H9 (cell line): ENCODE measurements around the gene OLIG1. TPM values are rescaled to one million over a fixed set of nuclear protein-coding genes. Genes with fewer than 3 reads are reported as not detected.

Experiments used
- DNase-seq: peaks from one replicate; pipeline ENCODE4 v3.0.0-alpha.2; 2017
- H2AFZ ChIP-seq: one replicate; pipeline ENCODE4 v1.6.1; 2013; ENCODE audit warnings: mild to moderate bottlenecking, low read length, control low read depth, moderate library complexity
- H2AK5ac ChIP-seq: 2 replicates; pipeline ENCODE4 v1.6.1; 2013; ENCODE audit warnings: low read length, control low read depth, mixed read lengths; ENCODE audit not compliant: insufficient read length
- H2BK120ac ChIP-seq: one replicate; pipeline ENCODE4 v1.6.1; 2013; ENCODE audit warnings: low read depth, mild to moderate bottlenecking, low read length, control low read depth, inconsistent platforms; ENCODE audit not compliant: poor library complexity, severe bottlenecking
- H2BK12ac ChIP-seq: 2 replicates; pipeline ENCODE4 v1.6.1; 2013; ENCODE audit warnings: low read length, control low read depth, mixed read lengths, low read depth; ENCODE audit not compliant: insufficient read length
- H2BK15ac ChIP-seq: 2 replicates; pipeline ENCODE4 v1.6.1; 2013; ENCODE audit warnings: low read depth, low read length, control low read depth
- H2BK20ac ChIP-seq: one replicate; pipeline ENCODE4 v1.6.1; 2013; ENCODE audit warnings: low read depth, mild to moderate bottlenecking, low read length, control low read depth, inconsistent platforms; ENCODE audit not compliant: poor library complexity, severe bottlenecking
- H2BK5ac ChIP-seq: 2 replicates; pipeline ENCODE4 v1.6.1; 2013; ENCODE audit warnings: low read length, control low read depth, mixed read lengths; ENCODE audit not compliant: insufficient read length
- H3K14ac ChIP-seq: 2 replicates; pipeline ENCODE4 v1.6.1; 2013; ENCODE audit warnings: low read length, control low read depth; ENCODE audit not compliant: insufficient read depth
- H3K18ac ChIP-seq: 2 replicates; pipeline ENCODE4 v1.6.1; 2013; ENCODE audit warnings: low read depth, mild to moderate bottlenecking, mixed read lengths, low read length, control low read depth; ENCODE audit not compliant: insufficient read length
- H3K23ac ChIP-seq: 2 replicates; pipeline ENCODE4 v1.6.1; 2013; ENCODE audit warnings: low read length, control low read depth, mixed read lengths, low read depth; ENCODE audit not compliant: insufficient read length
- H3K23me2 ChIP-seq: 2 replicates; pipeline ENCODE4 v1.6.1; 2013; ENCODE audit warnings: low read depth, mild to moderate bottlenecking, mixed read lengths, low read length, control low read depth; ENCODE audit not compliant: insufficient read length, poor library complexity, severe bottlenecking
- H3K27ac ChIP-seq: 2 replicates; pipeline ENCODE4 v1.5.1; 2013; ENCODE audit warnings: low read length, control low read depth, mixed read lengths, low read depth; ENCODE audit not compliant: insufficient read length
- H3K27me3 ChIP-seq: 2 replicates; pipeline ENCODE4 v1.6.1; 2013; ENCODE audit warnings: low read length, control low read depth, inconsistent platforms; ENCODE audit not compliant: insufficient read depth
- H3K4ac ChIP-seq: 2 replicates; pipeline ENCODE4 v1.6.1; 2013; ENCODE audit warnings: low read depth, mild to moderate bottlenecking, control low read depth, inconsistent platforms, low read length, moderate library complexity
- H3K4me1 ChIP-seq: 2 replicates; pipeline ENCODE4 v1.6.1; 2013; ENCODE audit warnings: low read length, control low read depth, inconsistent platforms; ENCODE audit not compliant: insufficient read depth
- H3K4me2 ChIP-seq: 2 replicates; pipeline ENCODE4 v1.6.1; 2013; ENCODE audit warnings: low read length, control low read depth, mixed read lengths; ENCODE audit not compliant: insufficient read length, insufficient read depth
- H3K56ac ChIP-seq: 2 replicates; pipeline ENCODE4 v1.6.1; 2013; ENCODE audit warnings: low read depth, mild to moderate bottlenecking, mixed read lengths, low read length, control low read depth; ENCODE audit not compliant: insufficient read length
- H3K79me1 ChIP-seq: 2 replicates; pipeline ENCODE4 v1.6.1; 2013; ENCODE audit warnings: low read depth, mild to moderate bottlenecking, moderate library complexity, low read length, control low read depth, inconsistent platforms; ENCODE audit not compliant: insufficient read depth, poor library complexity, severe bottlenecking
- H3K79me2 ChIP-seq: 2 replicates; pipeline ENCODE4 v1.6.1; 2013; ENCODE audit warnings: low read length, control low read depth, inconsistent platforms; ENCODE audit not compliant: insufficient read depth
- H3K9ac ChIP-seq: 2 replicates; pipeline ENCODE4 v1.6.1; 2013; ENCODE audit warnings: low read length, control low read depth, mixed read lengths; ENCODE audit not compliant: insufficient read length; ENCODE audit errors: extremely low read depth
- H3K9me3 ChIP-seq: one replicate; pipeline ENCODE4 v1.6.1; 2013; ENCODE audit warnings: low read depth, low read length, inconsistent platforms; ENCODE audit not compliant: control insufficient read depth
- H3T11ph ChIP-seq: one replicate; pipeline ENCODE4 v1.6.1; 2013; ENCODE audit warnings: mild to moderate bottlenecking, low read length, control low read depth, inconsistent platforms
- H4K20me1 ChIP-seq: one replicate; pipeline ENCODE4 v1.6.1; 2013; ENCODE audit not compliant: control insufficient read depth, insufficient read length, insufficient read depth
- H4K5ac ChIP-seq: 2 replicates; pipeline ENCODE4 v1.6.1; 2013; ENCODE audit warnings: low read depth, mild to moderate bottlenecking, mixed read lengths, low read length, control low read depth; ENCODE audit not compliant: insufficient read length
- H4K8ac ChIP-seq: replicated peaks from 2 replicates; pipeline ENCODE4 v1.6.1; 2013; ENCODE audit warnings: low read length, control low read depth, mixed read lengths, low read depth; ENCODE audit not compliant: insufficient read length
- H4K91ac ChIP-seq: 2 replicates; pipeline ENCODE4 v1.6.1; 2013; ENCODE audit warnings: low read depth, mild to moderate bottlenecking, moderate library complexity, mixed read lengths, low read length, control low read depth; ENCODE audit not compliant: insufficient read length
- H3K27ac Mint-ChIP-seq, 3 experiments: 2 replicates in 2 of 3; 3 replicates in 1 of 3; pipeline ENCODE4 v1.8.0; 2020 to 2021; ENCODE audit warnings: mixed read lengths in 3 of 3, mild to moderate bottlenecking in 1 of 3, moderate library complexity in 1 of 3
- H3K27me3 Mint-ChIP-seq: 2 replicates; pipeline ENCODE4 v1.8.0; 2021; ENCODE audit warnings: low read depth, mild to moderate bottlenecking, moderate library complexity, mixed read lengths
- H3K36me3 Mint-ChIP-seq, 3 experiments: 2 replicates in 2 of 3; 3 replicates in 1 of 3; pipeline ENCODE4 v1.8.0; 2020 to 2021; ENCODE audit warnings: low read depth in 3 of 3, mixed read lengths in 3 of 3; ENCODE audit not compliant: insufficient read depth in 1 of 3
- H3K4me1 Mint-ChIP-seq, 2 experiments: 2 replicates each; pipeline ENCODE4 v1.8.0; 2020; ENCODE audit warnings: mixed read lengths in 2 of 2
- H3K4me3 Mint-ChIP-seq, 2 experiments: 2 replicates in 1 of 2; 3 replicates in 1 of 2; pipeline ENCODE4 v1.8.0; 2020 to 2021; ENCODE audit warnings: mild to moderate bottlenecking in 2 of 2, mixed read lengths in 2 of 2, moderate library complexity in 1 of 2
- H3K9me3 Mint-ChIP-seq, 2 experiments: 2 replicates in 1 of 2; 3 replicates in 1 of 2; pipeline ENCODE4 v1.8.0; 2020; ENCODE audit warnings: mild to moderate bottlenecking in 2 of 2, mixed read lengths in 2 of 2, moderate library complexity in 1 of 2
- WGBS: extraction: QIAGEN DNeasy Blood & Tissue Kit; methylation state at CpG from one replicate; pipeline ENCODE4 v1.1.7; 2013; ENCODE audit warnings: missing lambda C conversion rate, low lambda C conversion rate, mixed read lengths; ENCODE audit not compliant: insufficient read length; ENCODE audit errors: extremely low coverage; 5-methylcytosine and 5-hydroxymethylcytosine counted together
- total RNA-seq: library from RNA; stranded (reverse); gene quantifications from 2 replicates; pipeline ENCODE4 v1.2.1, GENCODE V29; 2021
- TF ChIP-seq, protein P1 (sequence below): fragments of 200-600 bp; sonication (generic); conservative IDR thresholded peaks from 3 replicates; pipeline ENCODE4 v1.8.0; 2021; ENCODE audit warnings: antibody characterized with exemption, mild to moderate bottlenecking

Gene OLIG1
- total RNA-seq, 1 experiment from 2014 or later: 0.31 TPM

DNA sequence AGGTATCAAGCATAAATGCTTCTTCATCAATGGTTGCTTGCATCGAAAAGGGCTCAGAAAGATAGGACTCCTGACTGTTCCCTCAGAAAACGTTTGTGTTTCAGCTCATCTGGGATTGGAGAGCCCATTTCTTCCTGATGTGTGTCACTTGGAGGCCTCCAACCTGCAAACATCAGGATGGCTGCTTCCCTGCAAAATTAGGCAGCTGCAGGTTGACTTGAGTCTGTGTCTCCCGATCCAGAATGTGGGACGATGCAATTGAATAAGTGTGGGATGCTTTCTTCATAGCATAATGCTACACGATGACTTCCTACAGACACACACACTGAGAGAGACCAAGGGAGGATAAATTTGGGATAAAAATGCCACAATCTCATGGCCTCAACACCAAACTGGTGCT is 42.2 kb downstream of the OLIG1 start:
- H2AFZ ChIP-seq: no peak overlapping the region
- H3K4me1 ChIP-seq: no peaks in the 10 kb centered on the region; the same call in 1 of the 2 replicates

More for the DNA sequence above, 42.2 kb downstream of the OLIG1 start:
- no peaks in the 10 kb centered on the region for H3K79me1 ChIP-seq
- H2AK5ac ChIP-seq: no peak overlapping the region
- H3K4me2 ChIP-seq: no peak overlapping the region
- H3K23me2 ChIP-seq: peaks cover 7% of the 10 kb centered on the region
- Mint-ChIP-seq H3K27me3 (peaks cover 43% of the 10 kb centered on the region), H3K4me3 (no peak overlapping the region), H3K9me3 (no peaks in the 10 kb centered on the region), H3K27ac (no peak overlapping the region), H3K4me1 (peaks cover 70 to 84% of the 10 kb centered on the region in 2 experiments), H3K36me3 (no peaks in the 10 kb centered on the region)
- no peak overlapping the region for H2BK20ac ChIP-seq
- no peak overlapping the region for H2BK5ac ChIP-seq
- TF ChIP-seq, protein P1, sequence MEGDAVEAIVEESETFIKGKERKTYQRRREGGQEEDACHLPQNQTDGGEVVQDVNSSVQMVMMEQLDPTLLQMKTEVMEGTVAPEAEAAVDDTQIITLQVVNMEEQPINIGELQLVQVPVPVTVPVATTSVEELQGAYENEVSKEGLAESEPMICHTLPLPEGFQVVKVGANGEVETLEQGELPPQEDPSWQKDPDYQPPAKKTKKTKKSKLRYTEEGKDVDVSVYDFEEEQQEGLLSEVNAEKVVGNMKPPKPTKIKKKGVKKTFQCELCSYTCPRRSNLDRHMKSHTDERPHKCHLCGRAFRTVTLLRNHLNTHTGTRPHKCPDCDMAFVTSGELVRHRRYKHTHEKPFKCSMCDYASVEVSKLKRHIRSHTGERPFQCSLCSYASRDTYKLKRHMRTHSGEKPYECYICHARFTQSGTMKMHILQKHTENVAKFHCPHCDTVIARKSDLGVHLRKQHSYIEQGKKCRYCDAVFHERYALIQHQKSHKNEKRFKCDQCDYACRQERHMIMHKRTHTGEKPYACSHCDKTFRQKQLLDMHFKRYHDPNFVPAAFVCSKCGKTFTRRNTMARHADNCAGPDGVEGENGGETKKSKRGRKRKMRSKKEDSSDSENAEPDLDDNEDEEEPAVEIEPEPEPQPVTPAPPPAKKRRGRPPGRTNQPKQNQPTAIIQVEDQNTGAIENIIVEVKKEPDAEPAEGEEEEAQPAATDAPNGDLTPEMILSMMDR: no peak
- H3K27ac ChIP-seq: no peak overlapping the region
- H3K9ac ChIP-seq: no peak overlapping the region
- no peak overlapping the region for H4K91ac ChIP-seq
- H4K8ac ChIP-seq: no peak overlapping the region
- no peak overlapping the region for H2BK12ac ChIP-seq
- no peak overlapping the region for H2BK120ac ChIP-seq
- DNase-seq: no peak
- no peak overlapping the region for H3T11ph ChIP-seq
- H3K4ac ChIP-seq: no peak overlapping the region
- no peaks in the 10 kb centered on the region for H3K79me2 ChIP-seq
- H3K18ac ChIP-seq: no peak overlapping the region
- no peak overlapping the region for H3K56ac ChIP-seq
- no peak overlapping the region for H3K14ac ChIP-seq
- H3K27me3 ChIP-seq: peaks cover 2% of the 10 kb centered on the region; the same call in 1 of the 2 replicates
- WGBS: no CpG with 5 or more reads among the region's 5 CpGs
- H3K9me3 ChIP-seq: no peaks in the 10 kb centered on the region
- no peak overlapping the region for H2BK15ac ChIP-seq
- H3K23ac ChIP-seq: no peak overlapping the region
- H4K20me1 ChIP-seq: no peaks in the 10 kb centered on the region
- H4K5ac ChIP-seq: no peak overlapping the region
